GM21390 (cell line): ENCODE measurements around the gene SPTB.

ENCODE experiments used
- ATAC-seq: cut with Tn5 transposase; IDR thresholded peaks from one replicate; pipeline ENCODE4 v1.9.1; 2021; ENCODE audit not compliant: unreplicated experiment

Gene SPTB

DNA sequence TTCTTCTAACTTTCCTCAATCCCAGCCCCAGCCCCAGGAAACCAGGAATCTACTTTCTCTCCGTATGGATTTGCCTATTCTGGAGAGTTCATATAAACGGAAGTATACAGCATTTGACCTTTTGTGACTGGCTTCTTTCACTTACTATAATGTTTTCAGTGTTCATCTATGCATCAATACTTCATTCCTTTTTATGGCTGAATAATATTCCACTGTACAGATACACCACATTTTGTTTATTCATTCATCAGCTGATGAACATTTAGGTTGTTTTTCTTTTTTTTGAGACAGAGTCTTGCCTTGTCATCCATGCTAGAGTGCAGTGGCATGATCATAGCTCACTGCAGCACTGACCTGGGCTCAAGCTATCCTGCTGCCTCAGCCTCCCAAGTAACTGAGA, 179.4 kb downstream of the SPTB start:
- ATAC-seq, result no peak

DNA sequence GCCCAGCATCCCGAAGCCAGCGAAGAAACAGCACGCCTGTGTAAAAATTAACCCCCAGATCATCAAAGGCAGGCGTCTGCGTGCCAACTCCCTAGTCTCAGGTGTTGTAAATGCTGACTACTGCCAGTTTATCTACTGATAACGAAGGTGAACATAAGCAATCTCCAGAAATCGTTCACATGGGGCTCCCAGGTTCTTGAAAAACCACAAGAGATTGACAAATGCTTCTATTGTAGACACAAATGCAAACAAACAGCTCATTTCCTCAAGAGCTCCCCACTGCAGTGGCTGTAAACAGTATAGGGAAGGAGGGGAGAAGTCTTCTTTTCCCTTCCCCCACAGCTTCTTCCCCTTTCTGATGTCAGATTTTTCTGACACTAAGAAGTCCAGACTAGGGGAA, 180.8 kb downstream of the SPTB start:
- ATAC-seq, result no peak

DNA sequence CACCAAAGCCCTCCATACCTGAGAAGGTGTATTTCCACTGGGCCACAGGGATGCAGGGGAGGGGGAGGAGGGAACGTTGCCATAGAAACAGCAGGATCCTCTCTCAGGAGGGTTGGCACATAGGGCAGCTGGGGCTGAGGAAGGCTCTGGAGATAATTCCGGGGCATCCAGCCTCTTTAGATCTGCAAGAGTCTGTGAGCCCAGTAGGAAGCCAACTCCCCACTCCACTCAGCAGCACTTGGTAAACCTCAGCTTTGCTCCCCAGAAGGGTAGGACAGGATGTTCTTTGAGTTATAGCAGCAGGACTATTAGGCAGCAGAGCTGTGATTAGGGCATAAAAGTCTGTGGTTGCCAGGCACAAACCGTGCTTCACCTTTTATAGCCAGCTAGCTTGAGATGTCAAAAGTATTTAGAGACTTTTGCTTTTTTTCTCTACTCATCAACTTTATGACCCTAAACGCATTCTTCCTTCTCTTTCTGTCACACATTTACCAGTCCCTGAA, 183.3 kb downstream of the SPTB start:
- no peak for ATAC-seq
